HUES6 (cell line): ENCODE measurements around the gene HCFC1.

ENCODE experiments used
- H3K27ac ChIP-seq: 2 replicates; pipeline ENCODE4 v1.7.0; 2013; ENCODE audit warnings: low read depth, mild to moderate bottlenecking, low read length, inconsistent platforms
- H3K27me3 ChIP-seq: 2 replicates; pipeline ENCODE4 v1.6.1; 2013; ENCODE audit warnings: low read length; ENCODE audit not compliant: control insufficient read depth, insufficient read depth
- H3K36me3 ChIP-seq: 2 replicates; pipeline ENCODE4 v1.6.1; 2013; ENCODE audit warnings: low read length; ENCODE audit not compliant: control insufficient read depth, insufficient read depth
- H3K4me1 ChIP-seq: 2 replicates; pipeline ENCODE4 v1.6.1; 2013; ENCODE audit warnings: low read length; ENCODE audit not compliant: control insufficient read depth, insufficient read depth
- H3K4me3 ChIP-seq: 2 replicates; pipeline ENCODE4 v1.5.1; 2013; ENCODE audit warnings: low read depth, low read length
- H3K9ac ChIP-seq: one replicate; pipeline ENCODE4 v1.6.1; 2013; ENCODE audit warnings: mild to moderate bottlenecking, low read length
- H3K9me3 ChIP-seq: 2 replicates; pipeline ENCODE4 v1.6.1; 2013; ENCODE audit warnings: low read depth, low read length; ENCODE audit not compliant: control insufficient read depth, insufficient read depth

The HCFC1 gene

DNA sequence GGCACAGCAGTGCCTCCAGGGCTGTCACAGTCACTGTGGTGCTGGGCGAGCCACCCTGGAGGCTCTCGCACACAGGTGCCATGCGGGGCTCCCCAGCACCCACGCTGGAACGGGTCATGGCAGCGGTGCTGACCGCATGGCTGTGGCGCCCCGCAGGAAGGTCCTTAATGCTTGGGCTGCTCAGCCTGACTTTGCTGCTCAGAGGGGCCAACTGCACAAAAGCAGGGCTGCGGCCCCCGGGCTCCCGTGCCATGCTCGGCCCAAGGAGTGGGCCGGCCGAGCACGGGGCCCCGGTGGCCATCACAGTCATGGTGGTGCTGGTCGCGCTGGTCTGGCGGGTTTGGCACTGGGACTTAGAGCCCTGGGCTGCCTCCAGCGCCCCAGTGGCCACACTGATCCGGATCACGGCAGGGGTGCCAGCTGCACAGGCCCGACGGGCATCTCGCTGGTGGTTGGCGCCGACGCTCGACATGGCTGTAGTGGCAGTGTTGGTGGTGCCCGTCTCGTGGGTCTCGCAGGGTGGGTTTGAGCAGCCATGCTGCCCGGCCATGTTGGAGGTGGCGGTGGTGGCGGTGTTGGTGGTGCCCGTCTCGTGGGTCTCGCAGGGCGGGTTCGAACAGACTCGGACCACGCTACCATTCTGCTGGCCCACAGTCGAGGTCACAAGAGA is 16.9 kb downstream of the HCFC1 start:
- Histone ChIP-seq H3K4me3 (no peak overlapping the region), H3K27me3 (no peaks in the 10 kb centered on the region), H3K4me1 (peaks cover 9% of the 10 kb centered on the region; the same call in 1 of the 2 replicates), H3K27ac (no peak overlapping the region), H3K36me3 (peaks cover 99% of the 10 kb centered on the region), H3K9me3 (no peaks in the 10 kb centered on the region; the same call in 1 of the 2 replicates), H3K9ac (no peak overlapping the region)

GRCh38 chrX:153953892-153954557 is 17.6 kb downstream of the HCFC1 start:
- H3K27ac ChIP-seq: peak overlapping the region; percentile 35; the same call in 1 of the 2 replicates
- no peak overlapping the region for H3K9ac ChIP-seq
- no peaks in the 10 kb centered on the region; the same call in 1 of the 2 replicates for H3K9me3 ChIP-seq
- H3K36me3 ChIP-seq: peaks cover 99% of the 10 kb centered on the region
- H3K4me1 ChIP-seq: peaks cover 14% of the 10 kb centered on the region; the same call in 1 of the 2 replicates
- no peak overlapping the region for H3K4me3 ChIP-seq
- H3K27me3 ChIP-seq: no peaks in the 10 kb centered on the region

DNA sequence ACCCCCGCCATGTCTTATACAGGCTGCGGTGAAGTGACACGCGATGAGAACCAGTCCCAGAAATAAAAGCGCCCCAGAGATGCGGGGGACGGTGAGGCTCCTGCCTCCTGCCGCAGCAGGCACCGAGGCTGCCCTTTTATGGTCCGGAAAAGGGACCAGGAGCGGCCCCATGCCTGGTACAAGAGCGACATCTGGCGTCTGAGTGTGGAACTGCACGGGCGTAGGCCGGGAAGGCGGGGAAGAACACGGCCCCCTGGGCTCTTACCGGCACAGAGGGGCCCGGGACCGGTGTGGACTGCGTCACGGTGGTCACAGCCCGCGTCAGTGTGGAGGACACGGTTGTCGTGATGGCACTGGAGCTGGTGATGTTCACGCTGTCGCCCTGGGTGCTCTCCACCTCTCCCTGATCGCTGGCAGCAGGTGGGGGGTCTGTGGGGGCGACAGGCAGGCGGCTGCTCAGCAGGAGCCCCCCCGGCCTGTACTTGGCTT is 18.2 kb downstream of the HCFC1 start:
- H3K4me1 ChIP-seq: peaks cover 20% of the 10 kb centered on the region; the same call in 1 of the 2 replicates
- H3K9me3 ChIP-seq: no peaks in the 10 kb centered on the region; the same call in 1 of the 2 replicates
- H3K36me3 ChIP-seq: peaks cover 94% of the 10 kb centered on the region
- peak overlapping the region; percentile 56 for H3K9ac ChIP-seq
- no peaks in the 10 kb centered on the region for H3K27me3 ChIP-seq
- H3K27ac ChIP-seq: peak overlapping the region; percentile 82; the same call in 1 of the 2 replicates
- H3K4me3 ChIP-seq: no peak overlapping the region

GRCh38 chrX:153952373-153953026 is 19.1 kb downstream of the HCFC1 start:
- Histone ChIP-seq H3K36me3 (peaks cover 89% of the 10 kb centered on the region), H3K27ac (peak overlapping the region; percentile 82; the same call in 1 of the 2 replicates), H3K4me3 (no peak overlapping the region), H3K4me1 (peaks cover 29% of the 10 kb centered on the region; the same call in 1 of the 2 replicates), H3K9ac (peak overlapping the region; percentile 56), H3K27me3 (no peaks in the 10 kb centered on the region), H3K9me3 (no peaks in the 10 kb centered on the region; the same call in 1 of the 2 replicates)

DNA sequence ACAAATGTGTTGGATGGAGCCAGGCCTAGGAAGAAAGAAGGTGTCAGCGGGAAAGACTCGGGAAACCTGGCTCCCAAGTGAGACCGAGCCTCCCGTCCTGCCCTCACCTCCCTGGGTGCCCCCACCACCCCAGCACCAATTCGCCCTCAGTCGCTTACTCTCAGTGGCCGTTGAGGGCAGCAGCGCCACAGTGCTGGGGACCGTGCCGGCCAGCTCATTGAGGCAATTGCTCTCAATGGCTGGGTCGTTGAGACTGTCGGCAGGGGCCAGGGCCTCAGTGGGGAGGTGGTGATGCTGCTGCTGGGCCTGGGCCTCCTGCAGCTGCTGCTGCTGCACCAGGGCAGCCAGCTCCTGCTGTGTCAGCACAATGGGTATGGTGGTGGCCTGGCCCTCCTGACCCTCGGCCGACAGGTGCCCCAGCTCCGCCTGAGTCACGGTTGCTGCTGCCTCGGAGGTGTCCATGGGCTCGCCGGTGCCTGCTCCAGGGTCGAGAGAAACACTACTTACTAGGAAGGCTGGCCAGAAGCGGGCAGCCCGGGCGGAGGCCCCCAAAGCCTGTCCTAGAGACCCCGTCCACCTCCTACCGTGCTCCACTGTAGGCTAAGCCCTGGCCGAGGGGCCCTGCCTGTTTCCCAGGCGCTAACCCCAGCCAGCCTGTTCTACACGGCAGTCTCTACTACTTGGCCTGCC is 19.8 kb downstream of the HCFC1 start:
- H3K36me3 ChIP-seq: peaks cover 85% of the 10 kb centered on the region
- H3K27ac ChIP-seq: no peak overlapping the region; the same call in 1 of the 2 replicates
- peaks cover 33% of the 10 kb centered on the region; the same call in 1 of the 2 replicates for H3K4me1 ChIP-seq
- no peaks in the 10 kb centered on the region for H3K27me3 ChIP-seq
- no peak overlapping the region for H3K4me3 ChIP-seq
- H3K9ac ChIP-seq: no peak overlapping the region
- no peaks in the 10 kb centered on the region; the same call in 1 of the 2 replicates for H3K9me3 ChIP-seq

DNA sequence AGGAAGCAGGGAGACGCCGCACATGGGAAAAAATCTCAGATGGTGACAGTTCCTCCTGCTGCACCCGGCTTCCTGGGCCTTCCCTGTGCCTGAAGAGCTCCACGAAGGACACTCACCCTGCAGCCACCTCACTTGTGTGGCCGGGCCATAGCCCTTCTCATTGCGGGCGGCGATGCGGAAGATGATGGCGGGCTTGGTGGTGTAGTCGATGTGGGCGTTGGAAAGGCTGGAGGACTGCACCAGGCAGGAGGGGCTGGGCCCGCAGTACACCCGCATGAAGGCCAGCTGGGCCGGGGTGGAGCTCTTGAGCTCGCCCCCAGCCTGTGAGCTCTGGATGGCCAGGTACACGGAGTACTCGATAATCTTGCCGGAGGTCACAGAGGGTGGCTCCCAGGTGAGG is 21.5 kb downstream of the HCFC1 start:
- Histone ChIP-seq H3K4me3 (no peak overlapping the region), H3K9me3 (no peaks in the 10 kb centered on the region; the same call in 1 of the 2 replicates), H3K27me3 (no peaks in the 10 kb centered on the region), H3K36me3 (peaks cover 77% of the 10 kb centered on the region), H3K4me1 (peaks cover 33% of the 10 kb centered on the region; the same call in 1 of the 2 replicates), H3K27ac (no peak overlapping the region), H3K9ac (no peak overlapping the region)

GRCh38 chrX:153948847-153949805 is 22.5 kb downstream of the HCFC1 start:
- H3K27ac ChIP-seq: peak overlapping the region; percentile 84; the same call in 1 of the 2 replicates
- H3K36me3 ChIP-seq: peaks cover 67% of the 10 kb centered on the region
- H3K4me1 ChIP-seq: peaks cover 36% of the 10 kb centered on the region; the same call in 1 of the 2 replicates
- no peaks in the 10 kb centered on the region for H3K27me3 ChIP-seq
- H3K9ac ChIP-seq: peak overlapping the region; percentile 53
- H3K4me3 ChIP-seq: no peak overlapping the region
- H3K9me3 ChIP-seq: no peaks in the 10 kb centered on the region; the same call in 1 of the 2 replicates

DNA sequence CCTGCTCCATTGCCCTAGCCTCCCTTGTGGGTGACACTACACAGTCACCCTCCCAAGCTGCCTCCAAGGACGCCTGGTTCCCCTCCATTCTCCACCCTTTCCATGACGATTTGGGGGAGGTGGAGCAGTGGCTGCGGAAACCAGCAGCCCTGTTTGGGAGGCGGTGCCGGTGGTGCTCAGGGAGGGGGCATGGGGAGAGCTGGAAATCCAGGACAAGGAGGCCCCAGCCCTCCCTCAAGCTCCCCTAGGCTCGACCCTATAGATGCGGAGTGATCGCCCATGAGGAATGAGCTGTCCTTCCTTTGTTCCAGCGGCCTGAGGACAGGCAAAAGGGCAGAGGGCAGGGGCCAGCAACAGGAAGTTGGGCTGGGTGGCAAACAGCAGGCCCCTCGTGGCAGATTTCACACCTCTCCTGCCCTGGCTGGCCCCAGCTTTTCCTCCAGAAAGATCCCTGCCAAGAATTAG is 23.6 kb downstream of the HCFC1 start:
- H3K36me3 ChIP-seq: peaks cover 62% of the 10 kb centered on the region
- no peaks in the 10 kb centered on the region; the same call in 1 of the 2 replicates for H3K9me3 ChIP-seq
- H3K9ac ChIP-seq: peak overlapping the region; percentile 34
- H3K27ac ChIP-seq: peak overlapping the region; percentile 84; the same call in 1 of the 2 replicates
- H3K4me1 ChIP-seq: peaks cover 41% of the 10 kb centered on the region; the same call in 1 of the 2 replicates
- H3K4me3 ChIP-seq: no peak overlapping the region
- H3K27me3 ChIP-seq: no peaks in the 10 kb centered on the region

GRCh38 chrX:153947009-153947769 is 24.4 kb downstream of the HCFC1 start:
- H3K27me3 ChIP-seq: no peaks in the 10 kb centered on the region
- H3K36me3 ChIP-seq: peaks cover 53% of the 10 kb centered on the region
- peaks cover 46% of the 10 kb centered on the region; the same call in 1 of the 2 replicates for H3K4me1 ChIP-seq
- H3K9ac ChIP-seq: peak overlapping the region; percentile 34
- H3K27ac ChIP-seq: no peak overlapping the region; the same call in 1 of the 2 replicates
- H3K9me3 ChIP-seq: no peaks in the 10 kb centered on the region; the same call in 1 of the 2 replicates
- H3K4me3 ChIP-seq: no peak overlapping the region
